Stimulated activated naive B cell treated with anti-CD40 and anti-IgM and Interleukin-4, amounts not matched to agents 10 μg/mL and 1 μg/mL and 100 μg/mL, for 72 hours (primary cell): ENCODE measurements around the gene FFAR1.
A peak's percentile ranks its signal among the peaks of the same experiment; 100 is the strongest.

ENCODE experiments used
- ATAC-seq, 2 donors: fragments of 150-1000 bp; cut with Tn5 transposase; replicated peaks; 2 replicates each; pipeline ENCODE4 v1.10.0; 2021; ENCODE audit warnings: moderate library complexity in 1 of 2
- DNase-seq: peaks from one replicate; pipeline ENCODE4 v3.0.0; 2021
- H3K27ac Mint-ChIP-seq: one replicate; pipeline ENCODE4 v1.8.0; 2022; ENCODE audit warnings: mild to moderate bottlenecking, mixed read lengths
- H3K27me3 Mint-ChIP-seq, 2 donors: one replicate each; pipeline ENCODE4 v1.8.0; 2022; ENCODE audit warnings: mixed read lengths in 2 of 2
- H3K36me3 Mint-ChIP-seq, 2 donors: one replicate each; pipeline ENCODE4 v1.8.0; 2022; ENCODE audit warnings: mixed read lengths in 2 of 2, mild to moderate bottlenecking in 1 of 2
- H3K4me1 Mint-ChIP-seq, 2 donors: one replicate each; pipeline ENCODE4 v1.8.0; 2022; ENCODE audit warnings: mixed read lengths in 2 of 2, mild to moderate bottlenecking in 1 of 2
- H3K4me3 Mint-ChIP-seq, 2 donors: one replicate each; pipeline ENCODE4 v1.8.0; 2022; ENCODE audit warnings: mild to moderate bottlenecking in 2 of 2, mixed read lengths in 2 of 2, moderate library complexity in 1 of 2
- H3K9me3 Mint-ChIP-seq, 2 donors: one replicate each; pipeline ENCODE4 v1.8.0; 2022; ENCODE audit warnings: mixed read lengths in 2 of 2, mild to moderate bottlenecking in 1 of 2

Gene FFAR1

DNA sequence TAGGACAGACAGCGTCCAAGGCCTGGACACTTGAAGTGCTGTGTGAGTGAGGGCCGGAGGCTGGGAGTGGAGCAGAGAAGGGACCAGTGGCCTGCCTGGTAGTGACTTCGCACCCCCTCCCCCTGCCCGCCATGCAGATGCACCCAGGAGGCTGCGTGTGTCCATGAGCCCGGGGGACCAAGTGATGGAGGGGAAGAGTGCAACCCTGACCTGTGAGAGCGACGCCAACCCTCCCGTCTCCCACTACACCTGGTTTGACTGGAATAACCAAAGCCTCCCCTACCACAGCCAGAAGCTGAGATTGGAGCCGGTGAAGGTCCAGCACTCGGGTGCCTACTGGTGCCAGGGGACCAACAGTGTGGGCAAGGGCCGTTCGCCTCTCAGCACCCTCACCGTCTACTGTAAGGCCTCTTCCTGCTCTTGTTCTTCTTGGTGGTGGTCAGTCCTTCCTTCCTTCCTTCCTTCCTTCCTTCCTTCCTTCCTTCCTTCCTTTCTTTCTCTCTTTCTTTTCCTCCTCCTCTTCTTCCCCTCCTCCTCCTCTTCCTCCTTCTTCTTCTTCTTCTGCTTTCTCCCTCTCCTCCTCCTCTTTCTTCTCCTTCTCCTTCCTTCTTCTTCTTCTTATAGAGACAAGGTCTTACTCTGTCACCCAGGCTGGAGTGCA, 6.0 kb upstream of the FFAR1 start:
- no peak overlapping the region for H3K4me3 Mint-ChIP-seq
- H3K9me3 Mint-ChIP-seq, result no peaks in the 10 kb centered on the region
- H3K4me1 Mint-ChIP-seq, result peaks cover 60 to 85% of the 10 kb centered on the region in 2 donors
- no peak for DNase-seq
- peak overlapping the region; percentile 81 for H3K27ac Mint-ChIP-seq
- no peak for ATAC-seq
- no peaks in the 10 kb centered on the region for H3K27me3 Mint-ChIP-seq
- H3K36me3 Mint-ChIP-seq, result peaks cover 58 to 80% of the 10 kb centered on the region in 2 donors

DNA sequence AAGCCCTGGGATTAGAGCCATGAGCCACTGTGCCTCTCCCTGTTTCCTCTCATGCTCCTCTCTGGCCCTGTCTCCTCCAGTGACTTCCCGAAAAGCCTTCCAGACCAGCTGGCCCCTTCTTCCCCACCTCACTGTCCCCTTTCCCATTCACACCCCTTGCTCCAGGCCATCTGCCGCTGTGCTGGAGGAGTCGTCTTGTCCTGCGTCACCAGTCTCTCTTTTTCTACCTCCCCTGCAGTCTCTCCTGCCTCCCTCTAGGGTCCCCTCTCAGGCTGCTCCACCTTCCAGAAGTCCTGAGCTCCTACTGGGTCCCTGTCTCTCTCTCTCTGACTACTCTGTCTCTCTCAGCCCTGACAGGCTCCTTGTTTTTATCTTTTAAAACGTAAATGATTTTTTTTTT, 5.3 kb upstream of the FFAR1 start:
- Mint-ChIP-seq H3K4me1 (peaks cover 61 to 85% of the 10 kb centered on the region in 2 donors), H3K36me3 (peaks cover 55 to 80% of the 10 kb centered on the region in 2 donors), H3K27me3 (no peaks in the 10 kb centered on the region), H3K27ac (peak overlapping the region; percentile 81), H3K4me3 (no peak overlapping the region), H3K9me3 (no peaks in the 10 kb centered on the region)
- DNase-seq, result no peak
- ATAC-seq, result no peak

DNA sequence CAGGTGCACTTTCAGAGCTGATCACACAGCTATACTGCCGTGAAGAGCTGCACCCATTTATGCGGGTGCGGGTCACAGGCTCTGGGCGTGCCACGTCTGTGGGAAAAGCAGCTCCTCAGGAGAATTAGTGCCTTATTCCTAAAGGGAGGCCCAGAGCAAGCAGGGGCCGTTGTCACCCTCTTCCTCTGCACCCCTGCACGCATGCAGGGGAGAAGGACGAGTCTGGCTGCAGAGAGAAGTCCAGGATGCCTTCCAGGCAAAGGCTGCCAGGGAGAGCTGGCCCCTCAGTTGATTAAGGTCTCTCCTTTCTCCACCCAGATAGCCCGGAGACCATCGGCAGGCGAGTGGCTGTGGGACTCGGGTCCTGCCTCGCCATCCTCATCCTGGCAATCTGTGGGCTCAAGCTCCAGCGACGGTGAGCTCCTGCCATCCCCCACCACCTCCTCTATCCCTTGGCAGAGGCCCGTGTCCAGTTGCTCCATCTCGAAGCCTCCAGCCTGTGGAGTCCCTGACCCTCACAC, 3.1 kb upstream of the FFAR1 start:
- no peaks in the 10 kb centered on the region for H3K27me3 Mint-ChIP-seq
- peaks cover 68 to 98% of the 10 kb centered on the region in 2 donors for H3K4me1 Mint-ChIP-seq
- no peak for DNase-seq
- no peak for ATAC-seq
- H3K4me3 Mint-ChIP-seq, result peak overlapping the region in 1 of 2 donors; percentile 37
- H3K27ac Mint-ChIP-seq, result peak overlapping the region; percentile 99
- peaks cover 47 to 88% of the 10 kb centered on the region in 2 donors for H3K36me3 Mint-ChIP-seq
- H3K9me3 Mint-ChIP-seq, result no peaks in the 10 kb centered on the region

DNA sequence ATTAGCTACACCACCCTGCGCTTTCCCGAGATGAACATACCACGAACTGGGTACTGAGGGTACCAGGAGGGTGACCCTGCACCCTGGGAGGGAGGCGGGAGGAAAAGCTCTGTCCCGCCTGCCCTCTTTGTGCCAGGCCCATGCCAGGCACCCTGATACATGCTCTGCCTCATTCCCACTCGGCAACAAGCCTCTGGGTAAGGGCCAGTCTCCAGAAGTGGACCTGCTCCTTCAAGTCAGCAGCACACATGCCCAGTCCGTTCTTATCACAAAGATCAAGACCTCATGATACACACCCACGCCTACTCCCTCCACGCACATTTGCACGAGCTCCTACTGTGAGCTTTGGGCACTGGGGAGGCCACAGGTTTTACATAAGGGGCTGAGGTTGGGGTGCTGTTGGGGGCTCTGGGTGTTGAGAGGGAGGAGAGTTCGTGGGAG, 2.0 kb upstream of the FFAR1 start:
- no peaks in the 10 kb centered on the region for H3K27me3 Mint-ChIP-seq
- H3K9me3 Mint-ChIP-seq, result no peaks in the 10 kb centered on the region
- DNase-seq, result no peak
- peaks cover 77 to 100% of the 10 kb centered on the region in 2 donors for H3K4me1 Mint-ChIP-seq
- H3K4me3 Mint-ChIP-seq, result peak overlapping the region; percentile 68 to 69
- H3K27ac Mint-ChIP-seq, result peak overlapping the region; percentile 99
- no peak for ATAC-seq
- peaks cover 45 to 83% of the 10 kb centered on the region in 2 donors for H3K36me3 Mint-ChIP-seq

DNA sequence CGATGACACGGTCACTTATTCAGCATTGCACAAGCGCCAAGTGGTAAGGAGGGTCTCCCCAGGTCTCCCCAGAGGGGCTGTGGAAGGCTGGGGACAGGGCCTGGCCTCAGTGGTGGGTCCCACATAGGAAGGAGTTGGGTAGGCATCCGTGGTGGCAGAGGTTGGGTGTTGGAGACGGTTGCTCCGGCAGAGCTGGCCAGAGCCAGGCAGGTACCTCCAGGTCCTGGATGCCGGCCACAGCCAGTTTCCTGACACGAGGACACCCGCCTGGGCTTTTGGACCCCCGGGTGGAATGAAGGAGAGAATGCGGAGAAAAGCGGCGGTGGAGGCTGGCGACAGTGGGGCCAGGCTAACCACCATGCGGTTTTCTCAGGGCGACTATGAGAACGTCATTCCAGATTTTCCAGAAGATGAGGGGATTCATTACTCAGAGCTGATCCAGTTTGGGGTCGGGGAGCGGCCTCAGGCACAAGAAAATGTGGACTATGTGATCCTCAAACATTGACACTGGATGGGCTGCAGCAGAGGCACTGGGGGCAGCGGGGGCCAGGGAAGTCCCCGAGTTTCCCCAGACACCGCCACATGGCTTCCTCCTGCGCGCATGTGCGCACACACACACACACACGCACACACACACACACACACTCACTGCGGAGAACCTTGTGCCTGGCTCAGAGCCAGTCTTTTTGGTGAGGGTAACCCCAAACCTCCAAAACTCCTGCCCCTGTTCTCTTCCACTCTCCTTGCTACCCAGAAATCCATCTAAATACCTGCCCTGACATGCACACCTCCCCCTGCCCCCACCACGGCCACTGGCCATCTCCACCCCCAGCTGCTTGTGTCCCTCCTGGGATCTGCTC, 1.3 kb upstream of the FFAR1 start:
- DNase-seq (peak; percentile 83), ATAC-seq (peak; percentile 41 to 44)
- Mint-ChIP-seq H3K27ac (peak overlapping the region; percentile 99), H3K36me3 (peaks cover 41 to 78% of the 10 kb centered on the region in 2 donors), H3K27me3 (no peaks in the 10 kb centered on the region), H3K4me1 (peaks cover 79 to 100% of the 10 kb centered on the region in 2 donors), H3K4me3 (peak overlapping the region; percentile 68 to 69), H3K9me3 (no peaks in the 10 kb centered on the region)

DNA sequence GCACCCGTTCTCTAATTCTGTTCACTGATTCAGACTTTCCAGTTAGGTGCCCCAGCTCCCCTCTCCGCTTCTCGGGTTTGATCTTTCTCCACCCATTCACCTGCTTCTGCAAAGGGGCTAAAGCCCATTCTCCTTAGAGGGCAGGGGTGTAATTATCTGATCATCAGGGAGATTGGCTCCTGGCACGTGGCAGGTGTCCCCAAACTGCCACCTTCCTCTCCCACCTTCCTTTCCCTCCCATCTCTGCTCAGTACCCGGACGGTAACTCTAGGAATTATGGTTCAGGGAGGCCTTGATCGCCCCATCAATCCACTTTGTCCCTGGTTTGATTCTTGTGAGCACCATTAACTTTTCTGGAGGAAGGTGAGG, 212 bp downstream of the FFAR1 start:
- Mint-ChIP-seq H3K4me3 (peak overlapping the region in 1 of 2 donors; percentile 2), H3K27me3 (no peaks in the 10 kb centered on the region), H3K27ac (peak overlapping the region; percentile 99), H3K36me3 (peaks cover 30 to 63% of the 10 kb centered on the region in 2 donors), H3K9me3 (no peaks in the 10 kb centered on the region), H3K4me1 (peaks cover 71 to 100% of the 10 kb centered on the region in 2 donors)
- DNase-seq (no peak), ATAC-seq (no peak)

DNA sequence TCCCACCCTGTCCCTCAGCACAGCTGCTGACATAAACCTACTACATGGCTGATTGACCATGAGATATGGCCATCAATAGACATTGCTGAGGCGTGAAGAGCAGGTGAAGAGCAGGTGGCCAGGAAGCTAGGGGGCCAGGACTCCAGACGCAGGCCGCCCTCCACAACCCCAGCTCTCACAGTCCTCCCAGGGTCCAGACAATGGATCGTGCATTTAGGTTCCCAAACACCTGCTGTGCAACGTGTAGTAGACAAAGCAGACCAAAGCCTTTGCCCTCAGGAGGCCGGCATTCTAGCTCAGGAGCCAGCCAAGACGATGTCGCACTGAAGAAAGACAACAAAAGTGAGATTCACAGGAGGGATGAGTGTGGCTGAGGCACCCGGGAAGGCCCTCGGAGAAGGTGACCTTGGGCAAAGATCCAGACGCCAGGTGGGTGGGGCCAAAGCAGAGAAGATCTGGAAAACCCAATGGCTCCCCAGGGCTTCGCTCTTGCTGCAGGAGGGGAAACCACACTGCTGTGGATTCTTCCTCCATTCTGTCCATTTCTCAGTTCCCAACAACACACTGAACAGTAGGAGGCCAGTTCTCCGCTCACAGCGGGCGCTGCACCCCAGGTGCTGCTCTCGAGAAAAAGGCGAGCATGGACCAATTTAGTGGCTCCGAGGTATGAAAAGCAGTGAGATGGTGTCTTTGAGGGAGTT, 1.4 kb downstream of the FFAR1 start:
- peak overlapping the region; percentile 25 to 54 for H3K4me3 Mint-ChIP-seq
- H3K9me3 Mint-ChIP-seq, result no peaks in the 10 kb centered on the region
- DNase-seq (no peak), ATAC-seq (no peak)
- no peaks in the 10 kb centered on the region for H3K27me3 Mint-ChIP-seq
- peak overlapping the region; percentile 88 for H3K27ac Mint-ChIP-seq
- peaks cover 68 to 91% of the 10 kb centered on the region in 2 donors for H3K4me1 Mint-ChIP-seq
- peaks cover 23 to 52% of the 10 kb centered on the region in 2 donors for H3K36me3 Mint-ChIP-seq

DNA sequence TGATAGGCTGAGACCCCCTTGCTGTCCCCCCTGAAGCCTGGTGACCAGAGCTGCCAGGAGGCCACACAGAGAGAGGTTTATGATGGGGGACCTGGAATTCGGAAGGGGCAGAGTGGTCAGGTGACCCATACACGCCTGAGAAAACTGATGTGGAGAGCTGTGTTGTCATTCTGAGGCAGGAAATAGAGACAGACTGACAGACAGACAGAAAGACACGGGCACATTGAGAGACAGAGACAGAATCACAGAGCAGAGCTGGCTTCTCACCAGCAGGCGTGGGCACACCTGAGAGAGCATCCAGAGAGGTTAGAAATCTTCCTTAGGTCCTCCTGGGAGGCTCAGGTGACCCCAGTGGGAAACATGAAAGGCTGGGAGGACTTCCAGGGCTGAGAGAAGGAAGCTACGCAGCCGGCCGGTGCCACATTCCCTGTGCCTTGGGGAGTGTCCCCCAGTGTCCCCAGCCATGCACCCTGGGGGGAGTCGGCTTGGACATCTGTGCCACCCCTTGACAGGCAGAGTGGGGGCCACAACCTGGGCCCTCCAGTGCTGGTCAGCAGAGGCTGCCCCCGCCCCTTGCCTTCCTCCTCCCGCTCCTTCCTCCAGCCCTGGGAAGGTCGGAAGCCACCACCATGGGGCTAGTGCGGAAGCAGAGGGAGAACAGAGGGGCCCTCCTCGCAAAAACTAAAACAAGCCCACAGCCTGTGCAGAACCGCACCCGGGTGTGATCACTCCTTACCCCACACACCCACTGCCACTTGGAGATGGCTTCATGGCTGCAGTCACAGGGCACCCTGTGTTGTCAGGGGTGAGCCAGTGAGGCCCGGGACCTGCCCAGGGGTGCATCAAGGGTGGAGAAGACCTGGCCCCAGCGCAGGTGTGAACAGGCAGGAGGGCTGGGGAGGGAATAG, 2.2 kb downstream of the FFAR1 start:
- peaks cover 60 to 83% of the 10 kb centered on the region in 2 donors for H3K4me1 Mint-ChIP-seq
- DNase-seq (no peak), ATAC-seq (no peak)
- peak overlapping the region; percentile 93 for H3K27ac Mint-ChIP-seq
- H3K36me3 Mint-ChIP-seq, result peaks cover 19 to 44% of the 10 kb centered on the region in 2 donors
- H3K4me3 Mint-ChIP-seq, result peak overlapping the region; percentile 22 to 23
- H3K9me3 Mint-ChIP-seq, result no peaks in the 10 kb centered on the region
- no peaks in the 10 kb centered on the region for H3K27me3 Mint-ChIP-seq

DNA sequence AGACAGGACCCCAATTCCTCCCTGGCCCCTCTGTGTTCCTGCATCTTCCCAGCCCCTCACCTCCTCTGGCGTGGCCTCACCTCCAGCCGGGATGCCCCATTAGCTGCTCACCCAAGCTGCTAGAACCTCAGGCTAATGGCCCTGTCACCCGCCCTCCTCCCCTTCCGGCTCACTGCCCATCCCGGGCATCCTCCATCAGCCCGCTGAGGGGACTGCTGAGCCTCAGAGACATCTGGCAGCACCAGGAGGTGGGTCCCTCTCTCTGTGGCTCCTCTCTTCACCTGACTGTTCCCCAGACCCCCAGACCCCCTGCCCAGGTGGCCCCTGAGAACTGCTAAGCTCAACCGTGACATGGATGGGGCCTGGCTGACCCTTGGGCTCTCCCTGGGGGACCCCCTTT, 2.9 kb downstream of the FFAR1 start:
- H3K27ac Mint-ChIP-seq, result peak overlapping the region; percentile 93
- ATAC-seq (no peak), DNase-seq (no peak)
- peaks cover 14 to 38% of the 10 kb centered on the region in 2 donors for H3K36me3 Mint-ChIP-seq
- H3K4me3 Mint-ChIP-seq, result no peak overlapping the region
- H3K9me3 Mint-ChIP-seq, result no peaks in the 10 kb centered on the region
- H3K27me3 Mint-ChIP-seq, result no peaks in the 10 kb centered on the region
- peaks cover 56 to 75% of the 10 kb centered on the region in 2 donors for H3K4me1 Mint-ChIP-seq

DNA sequence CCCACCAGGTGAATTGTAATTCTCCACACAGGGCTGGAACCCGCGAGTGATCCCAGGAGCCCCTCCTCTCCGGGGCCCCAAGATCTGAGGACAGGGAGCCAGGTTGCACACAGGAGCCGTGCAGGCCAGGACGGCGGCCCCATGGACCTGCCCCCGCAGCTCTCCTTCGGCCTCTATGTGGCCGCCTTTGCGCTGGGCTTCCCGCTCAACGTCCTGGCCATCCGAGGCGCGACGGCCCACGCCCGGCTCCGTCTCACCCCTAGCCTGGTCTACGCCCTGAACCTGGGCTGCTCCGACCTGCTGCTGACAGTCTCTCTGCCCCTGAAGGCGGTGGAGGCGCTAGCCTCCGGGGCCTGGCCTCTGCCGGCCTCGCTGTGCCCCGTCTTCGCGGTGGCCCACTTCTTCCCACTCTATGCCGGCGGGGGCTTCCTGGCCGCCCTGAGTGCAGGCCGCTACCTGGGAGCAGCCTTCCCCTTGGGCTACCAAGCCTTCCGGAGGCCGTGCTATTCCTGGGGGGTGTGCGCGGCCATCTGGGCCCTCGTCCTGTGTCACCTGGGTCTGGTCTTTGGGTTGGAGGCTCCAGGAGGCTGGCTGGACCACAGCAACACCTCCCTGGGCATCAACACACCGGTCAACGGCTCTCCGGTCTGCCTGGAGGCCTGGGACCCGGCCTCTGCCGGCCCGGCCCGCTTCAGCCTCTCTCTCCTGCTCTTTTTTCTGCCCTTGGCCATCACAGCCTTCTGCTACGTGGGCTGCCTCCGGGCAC, 3.9 kb downstream of the FFAR1 start:
- peak overlapping the region in 1 of 2 donors; percentile 10 for H3K4me3 Mint-ChIP-seq
- peak overlapping the region; percentile 88 for H3K27ac Mint-ChIP-seq
- H3K9me3 Mint-ChIP-seq, result no peaks in the 10 kb centered on the region
- no peak for DNase-seq
- no peak for ATAC-seq
- H3K27me3 Mint-ChIP-seq, result no peaks in the 10 kb centered on the region
- peaks cover 4 to 28% of the 10 kb centered on the region in 2 donors for H3K36me3 Mint-ChIP-seq
- H3K4me1 Mint-ChIP-seq, result peaks cover 52 to 70% of the 10 kb centered on the region in 2 donors

DNA sequence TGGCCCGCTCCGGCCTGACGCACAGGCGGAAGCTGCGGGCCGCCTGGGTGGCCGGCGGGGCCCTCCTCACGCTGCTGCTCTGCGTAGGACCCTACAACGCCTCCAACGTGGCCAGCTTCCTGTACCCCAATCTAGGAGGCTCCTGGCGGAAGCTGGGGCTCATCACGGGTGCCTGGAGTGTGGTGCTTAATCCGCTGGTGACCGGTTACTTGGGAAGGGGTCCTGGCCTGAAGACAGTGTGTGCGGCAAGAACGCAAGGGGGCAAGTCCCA, 4.4 kb downstream of the FFAR1 start:
- DNase-seq (no peak), ATAC-seq (no peak)
- Mint-ChIP-seq H3K36me3 (peaks cover 0 to 23% of the 10 kb centered on the region in 2 donors), H3K27ac (peak overlapping the region; percentile 88), H3K4me1 (peaks cover 46 to 65% of the 10 kb centered on the region in 2 donors), H3K4me3 (peak overlapping the region in 1 of 2 donors; percentile 10), H3K9me3 (no peaks in the 10 kb centered on the region), H3K27me3 (no peaks in the 10 kb centered on the region)

DNA sequence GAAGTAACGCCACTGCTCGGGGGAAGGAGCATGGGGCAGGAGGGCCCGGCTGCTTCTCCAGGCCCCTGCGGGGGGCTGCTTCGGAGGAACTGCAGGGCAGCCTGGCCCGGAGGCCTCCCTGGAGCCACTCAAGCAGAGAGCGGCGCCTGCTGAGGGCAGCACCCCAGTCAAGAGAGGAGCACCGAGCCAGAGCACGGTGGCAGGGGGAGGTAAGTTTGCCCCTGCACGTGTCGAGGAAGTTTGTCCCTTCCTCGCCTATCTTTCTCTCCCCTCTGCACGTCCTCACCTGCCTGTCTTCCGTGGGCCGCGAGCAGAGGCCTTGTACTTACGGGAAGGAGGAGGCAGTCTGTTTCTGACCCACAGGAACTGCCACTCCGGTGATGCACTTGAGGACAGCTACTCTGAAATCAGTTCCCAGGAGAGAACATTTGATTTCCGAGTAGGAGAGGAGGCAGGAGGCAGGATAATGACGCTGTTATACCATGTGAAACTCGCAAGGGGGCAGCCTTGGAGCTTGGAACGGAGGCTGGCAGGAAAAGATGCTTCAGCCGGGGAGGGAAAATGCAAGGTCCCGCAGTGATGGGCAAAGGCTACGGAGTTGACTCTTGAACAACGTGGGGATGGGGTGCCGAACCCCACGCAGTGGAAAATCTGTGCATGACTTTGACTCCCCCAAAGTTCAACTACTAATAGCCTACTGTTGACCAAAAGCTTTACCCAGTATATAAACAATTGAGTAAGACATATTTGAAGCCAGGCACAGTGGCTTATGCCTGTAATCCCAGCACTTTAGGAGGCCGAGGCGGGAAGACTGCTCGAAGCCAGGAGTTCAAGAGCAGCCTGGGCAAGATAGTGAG, 5.0 kb downstream of the FFAR1 start:
- no peaks in the 10 kb centered on the region for H3K9me3 Mint-ChIP-seq
- no peaks in the 10 kb centered on the region for H3K27me3 Mint-ChIP-seq
- DNase-seq (peak; percentile 72), ATAC-seq (peak; percentile 49 to 60)
- H3K4me1 Mint-ChIP-seq, result peaks cover 42 to 59% of the 10 kb centered on the region in 2 donors
- peaks cover 0 to 19% of the 10 kb centered on the region in 2 donors for H3K36me3 Mint-ChIP-seq
- H3K27ac Mint-ChIP-seq, result peak overlapping the region; percentile 88
- H3K4me3 Mint-ChIP-seq, result peak overlapping the region; percentile 45 to 49
